ENCODE measurements around the gene APBA1.

- TF ChIP-seq CTCF (IDR thresholded peaks at IDR 0.05; ENCODE audit: insufficient read depth, low read length, poor library complexity, severe bottlenecking): no peak
- TF ChIP-seq EZH2phosphoT487 (conservative IDR thresholded peaks at IDR 0.05; ENCODE audit: low read length): no peak
Observed at GRCh38 chr9:69548681-69549080, 123.5 kb downstream of the APBA1 start.

Data from SU-DHL-6 (cell line).